H1 (cell line): ENCODE data around the gene SNAPC3. TPM values are rescaled to one million over a fixed set of nuclear protein-coding genes. Genes with fewer than 3 reads are reported as not detected.

Experiments used
- CTCF ChIA-PET: fragments of 300-600 bp; sonication (Branson Sonifier 250); formaldehyde crosslinking; loops from one replicate; lab custom pipeline; 2021; ENCODE audit not compliant: partially characterized antibody; lab: Charles Lee
- POLR2A ChIA-PET: fragments of 300-600 bp; sonication (Branson Sonifier 250); formaldehyde crosslinking; loops from one replicate; lab custom pipeline; 2021; ENCODE audit warnings: inconsistent platforms; ENCODE audit not compliant: partially characterized antibody; lab: Charles Lee
- DNase-seq, 2 experiments: peaks; one replicate each; pipeline versions ENCODE4 v3.0.0 to v3.0.0-alpha.2; 2010 to 2022; ENCODE audit warnings: low spot score in 2 of 2, low read depth in 1 of 2, mixed read lengths in 1 of 2
- FAIRE-seq: peaks from 2 replicates; lab custom pipeline; 2011; peaks lifted over from hg19 to GRCh38; lab: Jason Lieb, UNC
- H2AFZ ChIP-seq: 2 replicates; pipeline ENCODE4 v1.8.1; 2012; ENCODE audit warnings: low read length, inconsistent platforms
- H2AK5ac ChIP-seq: 2 replicates; pipeline ENCODE4 v1.6.1; 2013; ENCODE audit warnings: low read depth, low read length
- H2BK120ac ChIP-seq: replicated peaks from 2 replicates; pipeline ENCODE3; 2013; ENCODE audit warnings: low read depth, low read length, inconsistent platforms
- H2BK12ac ChIP-seq: 2 replicates; pipeline ENCODE4 v1.6.1; 2013; ENCODE audit warnings: low read depth, low read length
- H2BK15ac ChIP-seq: 2 replicates; pipeline ENCODE4 v1.6.1; 2013; ENCODE audit warnings: low read length
- H2BK20ac ChIP-seq: 2 replicates; pipeline ENCODE4 v1.6.1; 2013; ENCODE audit warnings: low read length
- H2BK5ac ChIP-seq: 2 replicates; pipeline ENCODE4 v1.6.1; 2013; ENCODE audit warnings: low read depth, low read length
- H3K14ac ChIP-seq: 2 replicates; pipeline ENCODE4 v1.6.1; 2013; ENCODE audit warnings: inconsistent platforms; ENCODE audit not compliant: insufficient read length
- H3K18ac ChIP-seq: 2 replicates; pipeline ENCODE4 v1.6.1; 2013; ENCODE audit warnings: low read length; ENCODE audit errors: extremely low read depth
- H3K23ac ChIP-seq: 2 replicates; pipeline ENCODE4 v1.6.1; 2013; ENCODE audit warnings: inconsistent platforms; ENCODE audit not compliant: insufficient read length
- H3K23me2 ChIP-seq: 2 replicates; pipeline ENCODE4 v1.6.1; 2013; ENCODE audit warnings: low read depth, low read length
- H3K27ac ChIP-seq: 2 replicates; pipeline ENCODE4 v1.6.1; 2011; ENCODE audit warnings: low read depth, low read length, inconsistent platforms
- H3K27me3 ChIP-seq, 4 experiments: replicated peaks in 1 of 4; 1 replicate in 1 of 4; 2 replicates in 3 of 4; pipeline versions ENCODE4 v1.6.1 to v1.8.1; 2011 to 2013; ENCODE audit warnings: low read length in 3 of 4, mild to moderate bottlenecking in 3 of 4, inconsistent platforms in 2 of 4, mixed read lengths in 2 of 4, moderate library complexity in 1 of 4; ENCODE audit not compliant: control insufficient read depth in 3 of 4, insufficient read depth in 3 of 4; ENCODE audit errors: extremely low read depth in 1 of 4
- H3K36me3 ChIP-seq, 4 experiments: 2 replicates each; pipeline versions ENCODE4 v1.6.1 to v1.8.1; 2011 to 2013; ENCODE audit warnings: mild to moderate bottlenecking in 4 of 4, low read length in 3 of 4, moderate library complexity in 2 of 4, control low read depth in 1 of 4, inconsistent platforms in 1 of 4; ENCODE audit not compliant: insufficient read depth in 4 of 4, control insufficient read depth in 2 of 4
- H3K4ac ChIP-seq: replicated peaks from 2 replicates; pipeline ENCODE3; 2013; ENCODE audit warnings: low read length, low read depth, mixed read lengths, inconsistent platforms; ENCODE audit not compliant: insufficient read length
- H3K4me1 ChIP-seq, 4 experiments: replicated peaks in 1 of 4; 1 replicate in 1 of 4; 2 replicates in 3 of 4; pipeline versions ENCODE4 v1.6.1 to v1.8.1; 2011 to 2013; ENCODE audit warnings: low read length in 3 of 4, inconsistent platforms in 2 of 4, mixed read lengths in 1 of 4; ENCODE audit not compliant: insufficient read depth in 4 of 4, control insufficient read depth in 3 of 4
- H3K4me2 ChIP-seq, 2 experiments: 2 replicates each; pipeline versions ENCODE4 v1.6.1 to v1.8.1; 2011 to 2013; ENCODE audit warnings: low read depth in 2 of 2, low read length in 2 of 2, control low read depth in 1 of 2, inconsistent platforms in 1 of 2, mild to moderate bottlenecking in 1 of 2; ENCODE audit not compliant: insufficient read depth in 1 of 2
- H3K4me3 ChIP-seq, 4 experiments: fragments of 200-600, 300-600 bp in 1 of 4; sonication (generic), shearing (Covaris generic), sonication (Bioruptor Twin) in 1 of 4; 2 replicates each; pipeline versions ENCODE4 v1.5.1 to v1.8.1; 2011 to 2016; ENCODE audit warnings: low read length in 4 of 4, low read depth in 3 of 4, control low read depth in 2 of 4, inconsistent platforms in 2 of 4, mild to moderate bottlenecking in 2 of 4, mixed read lengths in 1 of 4, moderate library complexity in 1 of 4; ENCODE audit not compliant: insufficient read depth in 2 of 4; ENCODE audit errors: extremely low read depth in 1 of 4
- H3K56ac ChIP-seq: replicated peaks from 2 replicates; pipeline ENCODE3; 2013; ENCODE audit warnings: low read depth, mild to moderate bottlenecking, mixed read lengths, low read length, inconsistent platforms; ENCODE audit not compliant: insufficient read length
- H3K79me1 ChIP-seq: 2 replicates; pipeline ENCODE4 v1.6.1; 2013; ENCODE audit warnings: low read depth, low read length, control low read depth
- H3K79me2 ChIP-seq, 2 experiments: 2 replicates each; pipeline versions ENCODE4 v1.6.1 to v1.8.1; 2012 to 2013; ENCODE audit warnings: low read length in 2 of 2, mild to moderate bottlenecking in 2 of 2, inconsistent platforms in 1 of 2; ENCODE audit not compliant: insufficient read depth in 2 of 2, control insufficient read depth in 1 of 2
- H3K9ac ChIP-seq, 4 experiments: replicated peaks in 1 of 4; 1 replicate in 1 of 4; 2 replicates in 3 of 4; pipeline versions ENCODE4 v1.6.1 to v1.8.1; 2011 to 2013; ENCODE audit warnings: low read depth in 3 of 4, low read length in 3 of 4, control low read depth in 2 of 4, mild to moderate bottlenecking in 2 of 4, moderate library complexity in 2 of 4, inconsistent platforms in 1 of 4; ENCODE audit errors: extremely low read depth in 1 of 4
- H3K9me3 ChIP-seq, 2 experiments: 2 replicates each; pipeline versions ENCODE4 v1.6.1 to v1.8.1; 2012 to 2013; ENCODE audit warnings: mild to moderate bottlenecking in 2 of 2, moderate library complexity in 2 of 2, control low read depth in 1 of 2, inconsistent platforms in 1 of 2, low read depth in 1 of 2, low read length in 1 of 2, mixed read lengths in 1 of 2; ENCODE audit not compliant: insufficient read depth in 2 of 2
- H4K20me1 ChIP-seq, 2 experiments: replicated peaks in 1 of 2; 2 replicates each; pipeline versions ENCODE3 to v1.8.1; 2011 to 2013; ENCODE audit warnings: inconsistent platforms in 2 of 2, low read length in 2 of 2, mild to moderate bottlenecking in 1 of 2; ENCODE audit not compliant: insufficient read depth in 2 of 2, control insufficient read depth in 1 of 2
- H4K5ac ChIP-seq: 2 replicates; pipeline ENCODE4 v1.6.1; 2013; ENCODE audit warnings: low read length, low read depth, mixed read lengths, inconsistent platforms; ENCODE audit not compliant: insufficient read length
- H4K8ac ChIP-seq: 2 replicates; pipeline ENCODE4 v1.8.0; 2013; ENCODE audit warnings: mild to moderate bottlenecking, moderate library complexity, low read length, inconsistent platforms; ENCODE audit not compliant: insufficient read depth; ENCODE audit errors: extremely low read depth
- H4K91ac ChIP-seq: replicated peaks from 2 replicates; pipeline ENCODE3; 2013; ENCODE audit warnings: low read length, mixed read lengths, inconsistent platforms; ENCODE audit not compliant: insufficient read length
- CTBP2 ChIP-seq: IDR thresholded peaks from 2 replicates; pipeline ENCODE4 v1.7.0; 2011; ENCODE audit warnings: borderline replicate concordance, mild to moderate bottlenecking, moderate library complexity, mixed read lengths, low read length; ENCODE audit not compliant: insufficient read depth, insufficient read length
- EGR1 ChIP-seq: IDR thresholded peaks from 2 replicates; pipeline ENCODE4 v1.6.1; 2011; ENCODE audit warnings: low read depth, low read length, borderline replicate concordance
- EP300 ChIP-seq, 2 experiments: IDR thresholded peaks; 1 replicate in 1 of 2; 2 replicates in 1 of 2; pipeline ENCODE4 v1.6.1; 2011 to 2012; ENCODE audit warnings: low read depth in 2 of 2, low read length in 2 of 2, mild to moderate bottlenecking in 2 of 2, borderline replicate concordance in 1 of 2, inconsistent platforms in 1 of 2, moderate library complexity in 1 of 2
- SIN3A ChIP-seq, 2 experiments: IDR thresholded peaks in 1 of 2; conservative IDR thresholded peaks in 1 of 2; 2 replicates each; pipeline ENCODE4 v1.6.1; 2011 to 2012; ENCODE audit warnings: low read length in 2 of 2, improper control_type of control experiment in 1 of 2, low read depth in 1 of 2, mild to moderate bottlenecking in 1 of 2
- TCF12 ChIP-seq: IDR thresholded peaks from 2 replicates; pipeline ENCODE4 v1.6.1; 2011; ENCODE audit warnings: low read depth, mild to moderate bottlenecking, low read length
- ZNF274 ChIP-seq: IDR thresholded peaks from 2 replicates; pipeline ENCODE4 v1.7.0; 2012; ENCODE audit warnings: low read length, borderline replicate concordance; ENCODE audit errors: extremely low read depth
- WGBS, 2 experiments: shearing (Covaris generic) in 1 of 2; methylation state at CpG; one replicate each; pipeline versions ENCODE4 v1.1.6 to v1.1.7; 2013 to 2015; ENCODE audit warnings: low lambda C conversion rate in 2 of 2, mixed read lengths in 2 of 2, inconsistent platforms in 1 of 2, low coverage in 1 of 2, missing lambda C conversion rate in 1 of 2; ENCODE audit not compliant: insufficient replicate concordance in 2 of 2, insufficient coverage in 1 of 2, insufficient read length in 1 of 2; ENCODE audit errors: extremely low coverage in 1 of 2, missing lambda C conversion rate in 1 of 2; 5-methylcytosine and 5-hydroxymethylcytosine counted together
- polyA plus RNA-seq, 7 experiments: library from polyadenylated mRNA; depleted of rRNA in 3 of 7; stranded (reverse) in 5 of 7; unstranded in 2 of 7; fragments of >200 nt in 5 of 7; fragments of 200-250 nt in 2 of 7; gene quantifications; 1 replicate in 5 of 7; 2 replicates in 1 of 7; 4 replicates in 1 of 7; pipeline versions ENCODE4 v1.2.1 to v1.2.3, GENCODE V29; 2011 to 2013; ENCODE audit warnings: missing spikeins in 2 of 7, mixed read lengths in 2 of 7
- total RNA-seq: library from RNA; stranded (reverse); fragmentation: NEBNext Ultra II Directional; extraction: Animal tissue kit (Norgen Biotek cat#: 25700); gene quantifications from 2 replicates; pipeline ENCODE4 v1.2.1, GENCODE V29; 2021
- TF ChIP-seq, protein P1 (sequence below), 3 experiments: IDR thresholded peaks; 1 replicate in 2 of 3; 2 replicates in 1 of 3; pipeline versions ENCODE4 v1.5.1 to v1.6.1; 2011; ENCODE audit warnings: low read length in 3 of 3, mild to moderate bottlenecking in 3 of 3, inconsistent platforms in 2 of 3, low read depth in 1 of 3, moderate library complexity in 1 of 3; ENCODE audit not compliant: insufficient read depth in 1 of 3; ENCODE audit errors: control extremely low read depth in 1 of 3
- TF ChIP-seq, protein P2 (sequence below): IDR thresholded peaks from 2 replicates; pipeline ENCODE4 v1.6.1; 2011; ENCODE audit warnings: low read depth, mild to moderate bottlenecking, low read length; ENCODE audit not compliant: insufficient read depth

SNAPC3 gene
- total and polyA plus RNA-seq, 2 of the 8 experiments (the other 6 are each of a cell fraction or from before 2014, with no cell fraction given) = 11.9 to 25.8 TPM

DNA sequence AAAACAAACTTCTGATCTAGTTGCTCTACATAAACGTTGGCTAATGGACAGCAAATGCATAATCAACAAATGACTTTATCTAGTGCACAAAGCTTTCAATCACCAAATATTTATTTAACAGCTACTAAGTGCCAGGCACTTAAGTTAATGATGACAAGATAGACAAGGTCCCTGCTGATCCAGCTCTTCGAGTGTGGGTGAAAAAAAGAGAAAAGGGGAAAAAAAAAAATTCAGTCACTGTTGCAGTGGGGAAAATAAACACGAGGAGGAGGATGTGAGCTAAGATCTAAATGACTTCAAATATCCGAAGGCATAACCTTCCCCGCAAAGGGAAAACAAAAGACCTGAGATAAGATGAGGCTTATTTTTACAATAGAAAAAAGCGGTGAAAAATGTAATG is 78.5 kb downstream of the SNAPC3 start:
- POLR2A ChIA-PET = interaction anchor here (0.9 to 8.7 kb wide), 10 partner anchors 7 to 52 kb away, joined by 3 to 133 read pairs (median 4); partner anchors contain the start of genes CCDC171 and PSIP1
- Histone ChIP-seq H3K4ac (no peak overlapping the region), H3K23me2 (no peaks in the 10 kb centered on the region), H4K91ac (no peak overlapping the region), H3K9me3 (no peaks in the 10 kb centered on the region), H3K9ac (no peak overlapping the region), H3K36me3 (peaks cover 16 to 90% (median 55%) of the 10 kb centered on the region in 4 experiments), H3K27ac (no peak overlapping the region), H4K8ac (no peak overlapping the region), H4K5ac (no peak overlapping the region), H2AK5ac (no peak overlapping the region), H2AFZ (no peak overlapping the region), H3K4me3 (no peak overlapping the region), H3K79me2 (peaks cover 43 to 100% of the 10 kb centered on the region in 2 experiments), H3K27me3 (no peaks in the 10 kb centered on the region), H2BK120ac (no peak overlapping the region), H2BK20ac (no peak overlapping the region), H2BK5ac (no peak overlapping the region), H3K14ac (no peak overlapping the region), H3K23ac (no peak overlapping the region), H3K4me2 (no peak overlapping the region), H4K20me1 (peaks cover 19 to 27% of the 10 kb centered on the region in 2 experiments), H2BK15ac (no peak overlapping the region), H3K79me1 (no peaks in the 10 kb centered on the region; the same call in 1 of the 2 replicates), H3K18ac (no peak overlapping the region), H3K56ac (no peak overlapping the region), H2BK12ac (no peak overlapping the region), H3K4me1 (no peaks in the 10 kb centered on the region)
- WGBS, 2 experiments = 90% methylated on average over 6 of the region's 6 CpGs; no CpG with 5 or more reads in 1 of the 2 experiments
- FAIRE-seq = no peak
- no peak for DNase-seq
- TF ChIP-seq EGR1 = no peak
- TF ChIP-seq, protein P1, sequence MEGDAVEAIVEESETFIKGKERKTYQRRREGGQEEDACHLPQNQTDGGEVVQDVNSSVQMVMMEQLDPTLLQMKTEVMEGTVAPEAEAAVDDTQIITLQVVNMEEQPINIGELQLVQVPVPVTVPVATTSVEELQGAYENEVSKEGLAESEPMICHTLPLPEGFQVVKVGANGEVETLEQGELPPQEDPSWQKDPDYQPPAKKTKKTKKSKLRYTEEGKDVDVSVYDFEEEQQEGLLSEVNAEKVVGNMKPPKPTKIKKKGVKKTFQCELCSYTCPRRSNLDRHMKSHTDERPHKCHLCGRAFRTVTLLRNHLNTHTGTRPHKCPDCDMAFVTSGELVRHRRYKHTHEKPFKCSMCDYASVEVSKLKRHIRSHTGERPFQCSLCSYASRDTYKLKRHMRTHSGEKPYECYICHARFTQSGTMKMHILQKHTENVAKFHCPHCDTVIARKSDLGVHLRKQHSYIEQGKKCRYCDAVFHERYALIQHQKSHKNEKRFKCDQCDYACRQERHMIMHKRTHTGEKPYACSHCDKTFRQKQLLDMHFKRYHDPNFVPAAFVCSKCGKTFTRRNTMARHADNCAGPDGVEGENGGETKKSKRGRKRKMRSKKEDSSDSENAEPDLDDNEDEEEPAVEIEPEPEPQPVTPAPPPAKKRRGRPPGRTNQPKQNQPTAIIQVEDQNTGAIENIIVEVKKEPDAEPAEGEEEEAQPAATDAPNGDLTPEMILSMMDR (IDR thresholded peaks at IDR 0.05; ENCODE audit: control extremely low read depth in 1 of 3, insufficient read depth in 1 of 3, low read depth in 1 of 3, low read length in 3 of 3) = no peak
- no peak for TF ChIP-seq TCF12
- no peak for TF ChIP-seq ZNF274
- TF ChIP-seq SIN3A (conservative IDR thresholded peaks at IDR 0.05 in 1 of 2, IDR thresholded peaks at IDR 0.05 in 1 of 2; ENCODE audit: low read depth in 1 of 2, low read length in 2 of 2) = no peak
- TF ChIP-seq EP300 (IDR thresholded peaks at IDR 0.05; ENCODE audit: borderline replicate concordance in 1 of 2, low read depth in 2 of 2, low read length in 2 of 2) = no peak
- no peak for TF ChIP-seq CTBP2
- TF ChIP-seq, protein P2, sequence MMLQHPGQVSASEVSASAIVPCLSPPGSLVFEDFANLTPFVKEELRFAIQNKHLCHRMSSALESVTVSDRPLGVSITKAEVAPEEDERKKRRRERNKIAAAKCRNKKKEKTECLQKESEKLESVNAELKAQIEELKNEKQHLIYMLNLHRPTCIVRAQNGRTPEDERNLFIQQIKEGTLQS = no peak
- CTCF ChIA-PET = interaction anchor here (0.8 to 2.4 kb wide), 6 partner anchors 9 to 29 kb away, joined by 3 to 7 read pairs (median 4); no protein-coding TSS in a partner anchor
